ENCODE measurements around the gene NKX1-2. TPM values are rescaled to one million over a fixed set of nuclear protein-coding genes. Genes with fewer than 3 reads are reported as not detected.
A peak's percentile ranks its signal among the peaks of the same experiment; 100 is the strongest.

The NKX1-2 gene
- total RNA-seq, 1 experiment from 2014 or later: 57.7 TPM

DNA sequence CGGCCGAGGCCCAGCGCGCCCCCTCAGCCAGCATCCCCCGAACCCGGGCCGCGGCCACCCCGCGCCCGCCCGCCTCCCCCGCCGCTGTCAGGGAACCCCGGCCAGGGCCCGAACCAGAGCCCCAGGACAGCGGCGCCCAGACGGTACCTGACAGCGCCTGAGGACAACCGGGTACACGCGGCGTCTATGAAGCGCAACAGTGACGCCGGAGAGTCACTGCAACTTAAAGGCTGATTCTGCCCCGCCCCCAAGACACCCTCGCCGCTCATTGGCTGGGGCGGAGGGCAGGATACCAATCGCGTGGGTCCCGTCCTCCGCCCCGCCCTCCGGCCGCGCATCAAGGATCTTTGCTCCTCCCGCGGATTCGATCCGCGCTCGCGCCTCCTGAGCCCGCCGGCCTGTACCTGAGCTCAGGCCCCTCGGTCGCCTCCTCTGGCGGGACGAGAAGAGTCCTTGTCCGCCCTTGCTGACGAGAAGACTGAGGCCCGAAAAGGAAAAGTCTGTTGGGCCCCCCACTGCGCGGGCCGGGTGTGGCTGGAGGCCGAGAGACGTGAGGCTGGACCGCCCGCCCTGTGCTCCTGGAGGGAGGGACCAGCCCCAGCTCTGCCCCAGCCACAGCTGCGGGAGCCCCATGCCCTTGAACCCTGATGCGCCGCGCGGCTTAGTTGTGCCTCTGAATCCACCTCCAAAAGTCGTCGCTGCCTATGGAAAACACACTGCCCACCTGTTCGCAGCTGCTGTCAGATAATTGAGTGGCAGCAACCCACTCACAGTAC lies 30.9 kb downstream of the NKX1-2 start, which contains the start of gene OAT (continued):
- peak; percentile 69 for TF ChIP-seq ETV6 (CRISPR knock-in tag; IDR thresholded peaks at IDR 0.05)
- no peak for TF ChIP-seq SMAD3 (CRISPR knock-in tag; IDR thresholded peaks at IDR 0.05; ENCODE audit: borderline replicate concordance)
- TF ChIP-seq, protein P1, sequence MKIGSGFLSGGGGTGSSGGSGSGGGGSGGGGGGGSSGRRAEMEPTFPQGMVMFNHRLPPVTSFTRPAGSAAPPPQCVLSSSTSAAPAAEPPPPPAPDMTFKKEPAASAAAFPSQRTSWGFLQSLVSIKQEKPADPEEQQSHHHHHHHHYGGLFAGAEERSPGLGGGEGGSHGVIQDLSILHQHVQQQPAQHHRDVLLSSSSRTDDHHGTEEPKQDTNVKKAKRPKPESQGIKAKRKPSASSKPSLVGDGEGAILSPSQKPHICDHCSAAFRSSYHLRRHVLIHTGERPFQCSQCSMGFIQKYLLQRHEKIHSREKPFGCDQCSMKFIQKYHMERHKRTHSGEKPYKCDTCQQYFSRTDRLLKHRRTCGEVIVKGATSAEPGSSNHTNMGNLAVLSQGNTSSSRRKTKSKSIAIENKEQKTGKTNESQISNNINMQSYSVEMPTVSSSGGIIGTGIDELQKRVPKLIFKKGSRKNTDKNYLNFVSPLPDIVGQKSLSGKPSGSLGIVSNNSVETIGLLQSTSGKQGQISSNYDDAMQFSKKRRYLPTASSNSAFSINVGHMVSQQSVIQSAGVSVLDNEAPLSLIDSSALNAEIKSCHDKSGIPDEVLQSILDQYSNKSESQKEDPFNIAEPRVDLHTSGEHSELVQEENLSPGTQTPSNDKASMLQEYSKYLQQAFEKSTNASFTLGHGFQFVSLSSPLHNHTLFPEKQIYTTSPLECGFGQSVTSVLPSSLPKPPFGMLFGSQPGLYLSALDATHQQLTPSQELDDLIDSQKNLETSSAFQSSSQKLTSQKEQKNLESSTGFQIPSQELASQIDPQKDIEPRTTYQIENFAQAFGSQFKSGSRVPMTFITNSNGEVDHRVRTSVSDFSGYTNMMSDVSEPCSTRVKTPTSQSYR (CRISPR knock-in tag; IDR thresholded peaks at IDR 0.05): no peak
- no peak for TF ChIP-seq ATF2 (CRISPR knock-in tag; IDR thresholded peaks at IDR 0.05; ENCODE audit: borderline replicate concordance, low read depth)
- TF ChIP-seq FOXK1 (CRISPR knock-in tag; IDR thresholded peaks at IDR 0.05): peak; percentile 81
- TF ChIP-seq, protein P2, sequence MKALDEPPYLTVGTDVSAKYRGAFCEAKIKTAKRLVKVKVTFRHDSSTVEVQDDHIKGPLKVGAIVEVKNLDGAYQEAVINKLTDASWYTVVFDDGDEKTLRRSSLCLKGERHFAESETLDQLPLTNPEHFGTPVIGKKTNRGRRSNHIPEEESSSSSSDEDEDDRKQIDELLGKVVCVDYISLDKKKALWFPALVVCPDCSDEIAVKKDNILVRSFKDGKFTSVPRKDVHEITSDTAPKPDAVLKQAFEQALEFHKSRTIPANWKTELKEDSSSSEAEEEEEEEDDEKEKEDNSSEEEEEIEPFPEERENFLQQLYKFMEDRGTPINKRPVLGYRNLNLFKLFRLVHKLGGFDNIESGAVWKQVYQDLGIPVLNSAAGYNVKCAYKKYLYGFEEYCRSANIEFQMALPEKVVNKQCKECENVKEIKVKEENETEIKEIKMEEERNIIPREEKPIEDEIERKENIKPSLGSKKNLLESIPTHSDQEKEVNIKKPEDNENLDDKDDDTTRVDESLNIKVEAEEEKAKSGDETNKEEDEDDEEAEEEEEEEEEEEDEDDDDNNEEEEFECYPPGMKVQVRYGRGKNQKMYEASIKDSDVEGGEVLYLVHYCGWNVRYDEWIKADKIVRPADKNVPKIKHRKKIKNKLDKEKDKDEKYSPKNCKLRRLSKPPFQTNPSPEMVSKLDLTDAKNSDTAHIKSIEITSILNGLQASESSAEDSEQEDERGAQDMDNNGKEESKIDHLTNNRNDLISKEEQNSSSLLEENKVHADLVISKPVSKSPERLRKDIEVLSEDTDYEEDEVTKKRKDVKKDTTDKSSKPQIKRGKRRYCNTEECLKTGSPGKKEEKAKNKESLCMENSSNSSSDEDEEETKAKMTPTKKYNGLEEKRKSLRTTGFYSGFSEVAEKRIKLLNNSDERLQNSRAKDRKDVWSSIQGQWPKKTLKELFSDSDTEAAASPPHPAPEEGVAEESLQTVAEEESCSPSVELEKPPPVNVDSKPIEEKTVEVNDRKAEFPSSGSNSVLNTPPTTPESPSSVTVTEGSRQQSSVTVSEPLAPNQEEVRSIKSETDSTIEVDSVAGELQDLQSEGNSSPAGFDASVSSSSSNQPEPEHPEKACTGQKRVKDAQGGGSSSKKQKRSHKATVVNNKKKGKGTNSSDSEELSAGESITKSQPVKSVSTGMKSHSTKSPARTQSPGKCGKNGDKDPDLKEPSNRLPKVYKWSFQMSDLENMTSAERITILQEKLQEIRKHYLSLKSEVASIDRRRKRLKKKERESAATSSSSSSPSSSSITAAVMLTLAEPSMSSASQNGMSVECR (CRISPR knock-in tag; IDR thresholded peaks at IDR 0.05; ENCODE audit: borderline replicate concordance): no peak
- TF ChIP-seq TEAD1 (CRISPR knock-in tag; IDR thresholded peaks at IDR 0.05): peak; percentile 44; the same call in 1 of the 2 replicates
- TF ChIP-seq, protein P3, sequence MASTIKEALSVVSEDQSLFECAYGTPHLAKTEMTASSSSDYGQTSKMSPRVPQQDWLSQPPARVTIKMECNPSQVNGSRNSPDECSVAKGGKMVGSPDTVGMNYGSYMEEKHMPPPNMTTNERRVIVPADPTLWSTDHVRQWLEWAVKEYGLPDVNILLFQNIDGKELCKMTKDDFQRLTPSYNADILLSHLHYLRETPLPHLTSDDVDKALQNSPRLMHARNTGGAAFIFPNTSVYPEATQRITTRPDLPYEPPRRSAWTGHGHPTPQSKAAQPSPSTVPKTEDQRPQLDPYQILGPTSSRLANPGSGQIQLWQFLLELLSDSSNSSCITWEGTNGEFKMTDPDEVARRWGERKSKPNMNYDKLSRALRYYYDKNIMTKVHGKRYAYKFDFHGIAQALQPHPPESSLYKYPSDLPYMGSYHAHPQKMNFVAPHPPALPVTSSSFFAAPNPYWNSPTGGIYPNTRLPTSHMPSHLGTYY (CRISPR knock-in tag; IDR thresholded peaks at IDR 0.05): no peak
- TF ChIP-seq OVOL2 (CRISPR knock-in tag; IDR thresholded peaks at IDR 0.05; ENCODE audit: borderline replicate concordance): no peak
- TF ChIP-seq RORB (CRISPR knock-in tag; IDR thresholded peaks at IDR 0.05): no peak
- no peak for TF ChIP-seq USF2 (CRISPR knock-in tag; IDR thresholded peaks at IDR 0.05)
- no peak for TF ChIP-seq ZBTB43 (CRISPR knock-in tag; IDR thresholded peaks at IDR 0.05)
- no peak for TF ChIP-seq STAT6 (CRISPR knock-in tag; conservative IDR thresholded peaks at IDR 0.05; ENCODE audit: low read depth)
